HepG2 (cell line): ENCODE measurements around the gene NME2. TPM values are rescaled to one million over a fixed set of nuclear protein-coding genes. Genes with fewer than 3 reads are reported as not detected.
A peak's percentile ranks its signal among the peaks of the same experiment; 100 is the strongest.

Experiments used
- ATF5 ChIP-seq: sonication (generic); formaldehyde crosslinking; IDR thresholded peaks from 2 replicates; pipeline ENCODE4 v1.4.0; 2020; ENCODE audit warnings: mild to moderate bottlenecking, low read depth, missing genetic modification reagents
- BCL6 ChIP-seq: IDR thresholded peaks from 2 replicates; pipeline ENCODE4 v1.6.1; 2016; ENCODE audit warnings: missing genetic modification reagents, missing compliant biosample characterization
- DBP ChIP-seq: sonication (generic); formaldehyde crosslinking; IDR thresholded peaks from 2 replicates; pipeline ENCODE4 v1.4.0; 2020; ENCODE audit warnings: missing genetic modification reagents; ENCODE audit errors: not compliant biosample characterization
- DMAP1 ChIP-seq: IDR thresholded peaks from 2 replicates; pipeline ENCODE4 v1.6.1; 2016
- ETV6 ChIP-seq: sonication (generic); formaldehyde crosslinking; conservative IDR thresholded peaks from 2 replicates; pipeline ENCODE4 v1.4.0; 2020; ENCODE audit warnings: missing genetic modification reagents
- EZH2 ChIP-seq: conservative IDR thresholded peaks from 2 replicates; pipeline ENCODE4 v1.6.1; 2012; ENCODE audit warnings: mild to moderate bottlenecking, low read depth, low read length, moderate library complexity
- GLI4 ChIP-seq: sonication (generic); formaldehyde crosslinking; IDR thresholded peaks from 2 replicates; pipeline ENCODE4 v1.5.1; 2020; ENCODE audit warnings: missing genetic modification reagents, mild to moderate bottlenecking, moderate library complexity, borderline replicate concordance
- GZF1 ChIP-seq: sonication (generic); formaldehyde crosslinking; IDR thresholded peaks from 2 replicates; pipeline ENCODE4 v1.5.1; 2020; ENCODE audit warnings: mild to moderate bottlenecking, missing genetic modification reagents
- HDAC2 ChIP-seq: sonication (generic); formaldehyde crosslinking; IDR thresholded peaks from 2 replicates; pipeline ENCODE4 v1.4.0; 2020; ENCODE audit warnings: missing genetic modification reagents
- MED1 ChIP-seq: sonication (generic); formaldehyde crosslinking; IDR thresholded peaks from 2 replicates; pipeline ENCODE4 v1.4.0; 2020; ENCODE audit warnings: missing genetic modification reagents
- MXI1 ChIP-seq: IDR thresholded peaks from 3 replicates; pipeline ENCODE4 v1.6.1; 2012; ENCODE audit warnings: low read depth, low read length, inconsistent platforms, borderline replicate concordance
- REXO4 ChIP-seq: sonication (generic); formaldehyde crosslinking; IDR thresholded peaks from 2 replicates; pipeline ENCODE4 v1.8.0; 2022; ENCODE audit warnings: missing genetic modification reagents, mild to moderate bottlenecking, borderline replicate concordance
- SP1 ChIP-seq, 2 experiments: fragments of 450-650 bp in 1 of 2; sonication (generic) in 1 of 2; formaldehyde crosslinking in 1 of 2; IDR thresholded peaks; 2 replicates each; pipeline versions ENCODE4 v1.4.0 to v1.6.1; 2016 to 2020; ENCODE audit warnings: missing genetic modification reagents in 1 of 2
- TP53 ChIP-seq: sonication (generic); formaldehyde crosslinking; conservative IDR thresholded peaks from 2 replicates; pipeline ENCODE4 v1.4.0; 2020; ENCODE audit warnings: missing genetic modification reagents
- XRCC5 ChIP-seq: fragments of 200-400 bp; formaldehyde crosslinking; optimal IDR thresholded peaks from 2 replicates; pipeline ENCODE3; 2017; ENCODE audit warnings: mild to moderate bottlenecking, low read length
- ZBTB8A ChIP-seq: sonication (generic); formaldehyde crosslinking; IDR thresholded peaks from 2 replicates; pipeline ENCODE4 v1.4.0; 2020; ENCODE audit warnings: mild to moderate bottlenecking, low read depth, missing genetic modification reagents, borderline replicate concordance
- ZMAT5 ChIP-seq: sonication (generic); formaldehyde crosslinking; IDR thresholded peaks from 2 replicates; pipeline ENCODE4 v1.5.0; 2020; ENCODE audit warnings: mild to moderate bottlenecking, low read depth, missing genetic modification reagents, borderline replicate concordance
- ZNF331 ChIP-seq: sonication (generic); formaldehyde crosslinking; IDR thresholded peaks from 2 replicates; pipeline ENCODE4 v1.4.0; 2020; ENCODE audit warnings: missing genetic modification reagents
- ZNF713 ChIP-seq: sonication (generic); formaldehyde crosslinking; IDR thresholded peaks from 2 replicates; pipeline ENCODE4 v1.4.0; 2020; ENCODE audit warnings: mild to moderate bottlenecking, missing genetic modification reagents
- ZSCAN29 ChIP-seq: sonication (generic); formaldehyde crosslinking; conservative IDR thresholded peaks from 2 replicates; pipeline ENCODE4 v1.4.0; 2020; ENCODE audit warnings: mild to moderate bottlenecking, missing genetic modification reagents
- ZSCAN5A ChIP-seq: sonication (generic); formaldehyde crosslinking; IDR thresholded peaks from 2 replicates; pipeline ENCODE4 v1.8.0; 2022; ENCODE audit warnings: mild to moderate bottlenecking, missing genetic modification reagents, borderline replicate concordance
- polyA plus RNA-seq, 8 experiments: library from polyadenylated mRNA; depleted of rRNA in 3 of 8; stranded (reverse) in 7 of 8; unstranded in 1 of 8; fragments of >200 nt; fragmentation: Illumina TruSeq in 4 of 8; extraction: Trizol in 4 of 8; gene quantifications; 2 replicates each; pipeline versions ENCODE4 v1.2.1 to v1.2.3, GENCODE V29; 2011 to 2016; ENCODE audit warnings: low read depth in 4 of 8, missing spikeins in 1 of 8, mixed read lengths in 1 of 8; ENCODE audit not compliant: insufficient read depth in 1 of 8
- total RNA-seq, 5 experiments: library from RNA; depleted of rRNA; stranded (reverse); fragments of >200 nt; fragmentation: Illumina TruSeq; extraction: Trizol; gene quantifications; 2 replicates each; pipeline ENCODE4 v1.2.3, GENCODE V29; 2016; ENCODE audit warnings: low read depth in 1 of 5
- TF ChIP-seq, protein P1 (sequence below): sonication (generic); formaldehyde crosslinking; IDR thresholded peaks from 2 replicates; pipeline ENCODE4 v1.8.1; 2022; ENCODE audit warnings: mild to moderate bottlenecking, missing genetic modification reagents
- TF ChIP-seq, protein P2 (sequence below): sonication (generic); formaldehyde crosslinking; IDR thresholded peaks from 2 replicates; pipeline ENCODE4 v1.9.0; 2021; ENCODE audit warnings: missing genetic modification reagents, mild to moderate bottlenecking, borderline replicate concordance

The NME2 gene
- total and polyA plus RNA-seq, 2 of the 13 experiments (the other 11 are each of a cell fraction or from before 2014, with no cell fraction given), result 790 to 1,213 TPM

GRCh38 chr17:51120739-51121619 lies 45.2 kb upstream of the NME2 start, which contains the start of gene SPAG9 (continued):
- TF ChIP-seq ZSCAN5A (CRISPR knock-in tag) (no peak), ZMAT5 (no peak), DBP (CRISPR knock-in tag) (no peak), REXO4 (no peak), ZBTB8A (CRISPR knock-in tag) (0 out of 2 replicates have a peak, but pooled peaks have one; percentile 22), ZNF331 (CRISPR knock-in tag) (0 out of 2 replicates have a peak, but pooled peaks have one; percentile 25), EZH2 (no peak), GLI4 (CRISPR knock-in tag) (no peak), XRCC5 (peak; percentile 45), ZNF713 (no peak), MED1 (CRISPR knock-in tag) (peak; percentile 59; the same call in 1 of the 2 replicates), GZF1 (no peak), ZSCAN29 (CRISPR knock-in tag) (peak; percentile 17; the same call in 1 of the 2 replicates), DMAP1 (CRISPR knock-in tag) (no peak; the same call in none of the 2 replicates), SP1 (IDR thresholded peaks at IDR 0.05) (no peak), SP1 (CRISPR knock-in tag; IDR thresholded peaks at IDR 0.05) (peak; percentile 79), ATF5 (no peak; the same call in 1 of the 2 replicates), BCL6 (CRISPR knock-in tag) (peak; percentile 26; the same call in 1 of the 2 replicates), MXI1 (peak; percentile 76; the same call in 2 of the 3 replicates), ETV6 (CRISPR knock-in tag) (no peak; the same call in 1 of the 2 replicates), TP53 (0 out of 2 replicates have a peak, but pooled peaks have one; percentile 56), HDAC2 (CRISPR knock-in tag) (peak; percentile 52; the same call in 1 of the 2 replicates)
- TF ChIP-seq, protein P1, sequence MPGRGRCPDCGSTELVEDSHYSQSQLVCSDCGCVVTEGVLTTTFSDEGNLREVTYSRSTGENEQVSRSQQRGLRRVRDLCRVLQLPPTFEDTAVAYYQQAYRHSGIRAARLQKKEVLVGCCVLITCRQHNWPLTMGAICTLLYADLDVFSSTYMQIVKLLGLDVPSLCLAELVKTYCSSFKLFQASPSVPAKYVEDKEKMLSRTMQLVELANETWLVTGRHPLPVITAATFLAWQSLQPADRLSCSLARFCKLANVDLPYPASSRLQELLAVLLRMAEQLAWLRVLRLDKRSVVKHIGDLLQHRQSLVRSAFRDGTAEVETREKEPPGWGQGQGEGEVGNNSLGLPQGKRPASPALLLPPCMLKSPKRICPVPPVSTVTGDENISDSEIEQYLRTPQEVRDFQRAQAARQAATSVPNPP (CRISPR knock-in tag), result no peak
- TF ChIP-seq, protein P2, sequence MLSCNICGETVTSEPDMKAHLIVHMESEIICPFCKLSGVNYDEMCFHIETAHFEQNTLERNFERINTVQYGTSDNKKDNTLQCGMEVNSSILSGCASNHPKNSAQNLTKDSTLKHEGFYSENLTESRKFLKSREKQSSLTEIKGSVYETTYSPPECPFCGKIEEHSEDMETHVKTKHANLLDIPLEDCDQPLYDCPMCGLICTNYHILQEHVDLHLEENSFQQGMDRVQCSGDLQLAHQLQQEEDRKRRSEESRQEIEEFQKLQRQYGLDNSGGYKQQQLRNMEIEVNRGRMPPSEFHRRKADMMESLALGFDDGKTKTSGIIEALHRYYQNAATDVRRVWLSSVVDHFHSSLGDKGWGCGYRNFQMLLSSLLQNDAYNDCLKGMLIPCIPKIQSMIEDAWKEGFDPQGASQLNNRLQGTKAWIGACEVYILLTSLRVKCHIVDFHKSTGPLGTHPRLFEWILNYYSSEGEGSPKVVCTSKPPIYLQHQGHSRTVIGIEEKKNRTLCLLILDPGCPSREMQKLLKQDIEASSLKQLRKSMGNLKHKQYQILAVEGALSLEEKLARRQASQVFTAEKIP (CRISPR knock-in tag), result no peak
